ENCODE measurements around the gene ZBTB14.

DNA sequence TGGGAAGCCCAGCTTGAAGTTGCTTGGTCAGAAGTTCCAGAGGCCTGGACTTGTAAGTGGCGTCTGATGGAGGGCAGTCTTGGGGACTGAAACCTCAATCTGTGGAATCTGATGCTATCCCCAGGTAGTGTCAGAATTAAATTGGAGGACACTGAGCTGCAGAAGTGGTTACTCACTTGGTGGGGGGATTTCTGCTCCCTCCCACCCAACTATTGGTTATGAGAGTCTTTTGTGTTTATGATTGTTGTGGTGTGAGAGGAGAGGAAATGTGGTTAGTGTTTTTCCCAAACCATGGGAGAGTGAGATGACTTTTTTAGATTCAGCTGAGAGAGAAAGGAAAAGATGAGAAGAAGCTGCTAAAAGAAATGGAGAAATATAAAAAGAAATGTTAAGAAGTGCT lies 12.8 kb downstream of the ZBTB14 start:
- TF ChIP-seq CTCF (conservative IDR thresholded peaks at IDR 0.05; ENCODE audit: low read length) (no peak), EZH2phosphoT487 (IDR thresholded peaks at IDR 0.05; ENCODE audit: borderline replicate concordance) (no peak)

All from Loucy (cell line).